Fibroblast of lung (primary cell): ENCODE measurements around the gene L1CAM. TPM values are rescaled to one million over a fixed set of nuclear protein-coding genes. Genes with fewer than 3 reads are reported as not detected.

Experiments used
- DNase-seq, 2 donors: peaks; one replicate each; pipeline versions ENCODE4 v3.0.0 to v3.0.0-alpha.2; 2010; ENCODE audit warnings: low read depth in 2 of 2
- H2AFZ ChIP-seq: 2 replicates; pipeline ENCODE4 v1.5.1; 2012; ENCODE audit warnings: low read length, control low read depth, inconsistent platforms
- H3K27ac ChIP-seq: 2 replicates; pipeline ENCODE4 v1.5.1; 2011; ENCODE audit warnings: low read length, control low read depth; ENCODE audit not compliant: insufficient read depth
- H3K27me3 ChIP-seq: 2 replicates; pipeline ENCODE4 v1.5.1; 2011; ENCODE audit warnings: mild to moderate bottlenecking, low read length; ENCODE audit not compliant: control insufficient read depth, insufficient read depth
- H3K36me3 ChIP-seq: 2 replicates; pipeline ENCODE4 v1.5.1; 2011; ENCODE audit warnings: low read length; ENCODE audit not compliant: control insufficient read depth, insufficient read depth
- H3K4me1 ChIP-seq: 2 replicates; pipeline ENCODE4 v1.5.1; 2011; ENCODE audit warnings: low read length; ENCODE audit not compliant: control insufficient read depth, insufficient read depth; ENCODE audit errors: extremely low read depth
- H3K4me2 ChIP-seq: 2 replicates; pipeline ENCODE4 v1.5.1; 2011; ENCODE audit warnings: low read length, control low read depth; ENCODE audit not compliant: insufficient read depth; ENCODE audit errors: extremely low read depth
- H3K4me3 ChIP-seq, 4 experiments: fragments of 200-600 bp in 1 of 4; sonication (generic) in 1 of 4; replicated peaks in 1 of 4; 2 replicates each; pipeline ENCODE4 v1.5.1; 2011 to 2016; ENCODE audit warnings: low read length in 4 of 4, low read depth in 3 of 4, mild to moderate bottlenecking in 3 of 4, control low read depth in 2 of 4, inconsistent platforms in 1 of 4, mixed read lengths in 1 of 4; ENCODE audit not compliant: insufficient read depth in 1 of 4; ENCODE audit errors: control extremely low read depth in 1 of 4
- H3K79me2 ChIP-seq: 2 replicates; pipeline ENCODE4 v1.5.1; 2012; ENCODE audit warnings: mild to moderate bottlenecking, low read length, inconsistent platforms; ENCODE audit not compliant: control insufficient read depth, insufficient read depth
- H3K9ac ChIP-seq: 2 replicates; pipeline ENCODE4 v1.5.1; 2011; ENCODE audit warnings: mild to moderate bottlenecking, low read length, control low read depth; ENCODE audit not compliant: insufficient read depth
- H3K9me3 ChIP-seq: 2 replicates; pipeline ENCODE4 v1.5.1; 2012; ENCODE audit warnings: low read depth, low read length; ENCODE audit not compliant: control insufficient read depth, insufficient read depth
- H4K20me1 ChIP-seq: 2 replicates; pipeline ENCODE4 v1.5.1; 2011; ENCODE audit warnings: low read length; ENCODE audit not compliant: control insufficient read depth, insufficient read depth; ENCODE audit errors: extremely low read depth
- CTCF ChIP-seq, 2 donors: IDR thresholded peaks in 1 of 2; conservative IDR thresholded peaks in 1 of 2; 1 replicate in 1 of 2; 2 replicates in 1 of 2; pipeline ENCODE4 v1.5.1; 2011 to 2012; ENCODE audit warnings: low read length in 2 of 2, control low read depth in 1 of 2, inconsistent platforms in 1 of 2, low read depth in 1 of 2, mild to moderate bottlenecking in 1 of 2
- EZH2 ChIP-seq: IDR thresholded peaks from 2 replicates; pipeline ENCODE4 v1.5.1; 2012; ENCODE audit warnings: low read length, control low read depth, mild to moderate bottlenecking; ENCODE audit errors: missing control alignments
- polyA plus RNA-seq, 2 donors: library from polyadenylated mRNA; depleted of rRNA in 1 of 2; stranded (reverse) in 1 of 2; unstranded in 1 of 2; fragments of >200 nt; gene quantifications; 2 replicates each; pipeline ENCODE4 v1.2.1, GENCODE V29; 2011 to 2012; ENCODE audit warnings: missing spikeins in 1 of 2
- total RNA-seq: library from RNA; depleted of rRNA; stranded (reverse); fragments of >200 nt; gene quantifications from 2 replicates; pipeline ENCODE4 v1.2.1, GENCODE V29; 2014

L1CAM gene
- total and polyA plus RNA-seq, 2 donors (not counting 1 experiment from before 2014, with no cell fraction given) = 0.99 to 1.7 TPM

GRCh38 chrX:153871451-153871850, 14.5 kb downstream of the L1CAM start:
- no peak overlapping the region for H3K9ac ChIP-seq
- no peak overlapping the region for H3K4me2 ChIP-seq
- no peaks in the 10 kb centered on the region for H3K79me2 ChIP-seq
- H3K27me3 ChIP-seq = no peaks in the 10 kb centered on the region
- H2AFZ ChIP-seq = no peak overlapping the region
- no peaks in the 10 kb centered on the region for H3K9me3 ChIP-seq
- no peaks in the 10 kb centered on the region for H3K4me1 ChIP-seq
- no peaks in the 10 kb centered on the region for H3K36me3 ChIP-seq
- TF ChIP-seq EZH2 (no peak), CTCF (conservative IDR thresholded peaks at IDR 0.05 in 1 of 2, IDR thresholded peaks at IDR 0.05 in 1 of 2; ENCODE audit: low read depth in 1 of 2, low read length in 2 of 2) (no peak)
- no peaks in the 10 kb centered on the region for H4K20me1 ChIP-seq
- no peak overlapping the region for H3K27ac ChIP-seq
- H3K4me3 ChIP-seq = no peak overlapping the region
- no peak for DNase-seq

- Histone ChIP-seq H3K4me1 (no peaks in the 10 kb centered on the region), H3K27me3 (no peaks in the 10 kb centered on the region), H3K4me2 (no peak overlapping the region), H3K79me2 (no peaks in the 10 kb centered on the region), H4K20me1 (no peaks in the 10 kb centered on the region), H3K9ac (no peak overlapping the region), H2AFZ (no peak overlapping the region), H3K27ac (no peak overlapping the region), H3K4me3 (no peak overlapping the region), H3K9me3 (no peaks in the 10 kb centered on the region), H3K36me3 (no peaks in the 10 kb centered on the region)
- DNase-seq = no peak
- TF ChIP-seq CTCF (conservative IDR thresholded peaks at IDR 0.05 in 1 of 2, IDR thresholded peaks at IDR 0.05 in 1 of 2; ENCODE audit: low read depth in 1 of 2, low read length in 2 of 2) (no peak), EZH2 (no peak)
Measured at GRCh38 chrX:153870791-153871360, 15.1 kb downstream of the L1CAM start.

- DNase-seq = no peak
Measured at GRCh38 chrX:153870288-153870690, 15.7 kb downstream of the L1CAM start.

More at GRCh38 chrX:153870288-153870690, 15.7 kb downstream of the L1CAM start:
- Histone ChIP-seq H3K9me3 (no peaks in the 10 kb centered on the region), H3K79me2 (no peaks in the 10 kb centered on the region), H3K27ac (no peak overlapping the region), H3K4me3 (no peak overlapping the region), H2AFZ (no peak overlapping the region), H3K36me3 (no peaks in the 10 kb centered on the region), H3K9ac (no peak overlapping the region), H4K20me1 (no peaks in the 10 kb centered on the region), H3K4me1 (no peaks in the 10 kb centered on the region), H3K4me2 (no peak overlapping the region), H3K27me3 (no peaks in the 10 kb centered on the region)
- TF ChIP-seq CTCF (conservative IDR thresholded peaks at IDR 0.05 in 1 of 2, IDR thresholded peaks at IDR 0.05 in 1 of 2; ENCODE audit: low read depth in 1 of 2, low read length in 2 of 2) (no peak), EZH2 (no peak)
